A172 (cell line): Measurements from ENCODE around the gene PLOD3. TPM values are rescaled to one million over a fixed set of nuclear protein-coding genes. Genes with fewer than 3 reads are reported as not detected.

Source experiments
- DNase-seq: peaks from one replicate; pipeline ENCODE4 v3.0.0-alpha.2; 2015; ENCODE audit warnings: low spot score
- total RNA-seq: library from RNA; depleted of rRNA; stranded (reverse); fragments of >200 nt; shearing (Covaris generic); gene quantifications from 2 replicates; pipeline ENCODE4 v1.2.3, GENCODE V29; 2014

PLOD3 gene
- total RNA-seq, 1 experiment from 2014 or later, result 105 TPM

DNA sequence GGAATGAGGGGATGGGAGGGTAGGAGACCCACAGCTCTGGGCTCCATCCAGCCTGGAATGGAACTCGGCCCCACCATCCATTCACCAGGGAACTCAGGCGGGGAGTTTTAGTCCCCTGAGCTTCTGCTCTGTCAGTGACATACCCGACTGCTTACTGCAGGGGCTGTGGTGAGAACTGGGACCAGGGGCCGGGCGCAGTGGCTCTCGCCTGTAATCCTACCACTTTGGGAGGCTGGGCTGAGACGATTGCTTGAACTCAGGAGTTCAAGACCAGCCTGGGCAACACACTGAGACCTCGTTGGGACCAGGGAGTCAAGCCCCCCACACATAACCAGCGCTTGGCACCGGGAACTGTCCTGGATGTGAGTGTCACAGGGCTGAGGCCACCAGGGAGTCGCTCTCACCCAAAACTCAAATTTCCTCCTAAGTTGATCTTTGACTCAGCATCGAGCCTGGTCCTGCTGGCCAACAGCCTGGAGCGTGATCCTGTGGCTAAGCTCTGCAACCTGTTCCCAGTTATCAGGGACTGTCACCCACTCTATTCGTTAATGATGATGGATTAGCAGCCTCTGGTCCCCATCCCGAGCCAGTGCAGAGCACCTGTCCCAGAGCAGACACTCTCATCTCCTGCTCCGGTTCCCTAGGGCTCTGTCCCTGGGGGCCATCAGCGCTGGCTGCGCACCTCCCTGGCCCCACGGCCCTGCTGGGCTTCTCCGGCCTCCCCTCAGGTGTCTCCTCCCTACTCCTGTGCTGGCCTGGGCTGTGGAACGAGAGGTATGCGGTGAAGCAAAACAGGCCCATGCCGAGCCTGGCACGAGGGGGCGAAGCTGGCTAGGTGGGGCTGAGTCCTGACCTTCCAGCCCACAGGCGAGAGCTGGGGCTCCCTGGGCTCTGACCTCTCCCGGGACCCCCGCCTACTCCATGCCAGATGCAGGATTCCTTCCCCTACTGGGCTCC lies 21.1 kb upstream of the PLOD3 start:
- no peak for DNase-seq

DNA sequence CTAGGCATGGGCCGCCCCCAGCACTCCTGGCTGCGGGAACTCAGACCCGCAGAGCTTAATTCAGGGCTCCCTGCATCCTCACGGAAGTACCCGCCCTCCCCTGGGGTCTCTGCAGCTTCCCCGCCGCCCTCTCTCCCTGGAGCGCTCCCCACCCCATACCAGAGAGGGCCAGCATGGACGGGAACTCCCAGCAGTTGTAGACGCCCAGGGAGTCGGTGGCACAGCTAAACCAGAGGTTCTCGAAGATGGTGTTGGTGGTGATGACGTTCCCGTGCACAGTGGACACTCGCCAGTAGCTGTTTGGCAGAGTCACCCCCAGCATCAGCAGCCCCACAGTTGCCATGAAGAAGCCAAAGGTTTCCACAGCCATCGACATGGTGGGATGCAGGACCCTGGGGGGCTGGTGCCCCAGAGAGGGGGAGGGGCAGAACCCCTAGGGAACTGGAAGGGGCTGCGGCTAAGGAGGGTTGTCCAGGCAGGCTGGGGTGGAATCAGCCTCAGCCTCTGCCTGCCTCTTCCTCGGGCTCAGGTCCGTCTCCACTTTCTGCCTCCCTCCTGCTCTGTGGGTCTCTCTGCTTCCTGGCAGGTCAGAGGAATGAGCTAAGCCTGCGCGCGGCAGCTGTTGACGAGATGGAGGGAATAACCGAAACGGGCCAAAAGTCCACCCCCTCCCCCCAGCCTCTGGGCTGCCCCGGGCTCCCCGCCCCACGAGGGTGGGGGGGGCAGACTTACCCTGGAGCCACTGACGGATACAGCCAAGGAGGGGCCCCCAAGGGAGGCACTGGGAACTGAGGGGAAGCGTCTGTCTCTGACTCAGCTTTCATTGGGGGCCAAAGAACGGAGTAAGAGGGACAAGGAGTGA lies 20.1 kb upstream of the PLOD3 start, which contains the start of gene CLDN15:
Gene CLDN15 (minus strand): TSS at position 597 of the 862 bp plus-strand sequence. CDS start 221 bp downstream, at position 376.
- DNase-seq, result no peak

- no peak for DNase-seq
These were observed 19.0 kb upstream of the PLOD3 start for GRCh38 chr7:101236292-101236835.

DNA sequence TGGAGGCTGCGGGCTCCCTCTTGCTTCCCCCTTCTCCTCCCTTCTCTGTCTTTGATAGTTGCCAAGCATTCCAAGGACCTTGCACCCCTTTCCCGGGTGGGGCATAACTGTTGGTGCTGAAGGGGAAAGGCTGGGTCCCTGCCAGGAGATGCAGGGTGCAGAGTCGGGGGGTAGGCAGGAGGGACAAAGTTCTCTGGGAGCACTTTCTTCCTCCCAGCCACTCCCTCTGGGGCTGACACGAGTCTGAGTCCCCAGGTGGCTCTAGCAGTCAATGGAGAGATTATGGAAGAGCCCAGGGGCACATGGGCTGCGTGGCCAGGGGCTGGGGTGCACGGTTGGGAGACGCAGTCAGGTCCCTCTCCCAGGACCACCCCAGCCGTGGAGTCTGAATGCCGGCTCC lies 18.1 kb upstream of the PLOD3 start:
- DNase-seq, result no peak

- DNase-seq, result no peak
These were observed 17.7 kb upstream of the PLOD3 start for GRCh38 chr7:101235050-101235449.

DNA sequence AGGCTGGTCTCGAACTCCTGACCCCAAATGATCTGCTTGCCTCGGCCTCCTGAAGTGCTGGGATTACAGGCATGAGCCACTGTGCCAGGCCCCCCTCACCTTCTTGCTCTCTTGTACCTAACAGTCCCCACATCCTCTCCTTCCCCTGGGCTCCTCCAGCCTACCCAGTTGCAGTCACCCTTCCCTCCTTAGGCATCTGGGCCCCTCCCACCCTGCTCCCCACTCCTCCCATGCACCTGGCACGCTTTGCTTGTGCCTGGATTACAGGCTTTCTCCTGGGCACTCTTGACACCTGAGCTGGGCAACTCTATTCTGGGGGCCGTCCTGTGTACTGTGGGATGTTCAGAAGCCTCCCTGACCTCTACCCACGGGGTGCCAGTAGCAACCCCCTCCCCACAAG lies 17.3 kb upstream of the PLOD3 start:
- DNase-seq, result no peak

GRCh38 chr7:101233907-101234547 lies 16.6 kb upstream of the PLOD3 start:
- DNase-seq, result no peak

GRCh38 chr7:101232141-101232850 lies 14.9 kb upstream of the PLOD3 start:
- DNase-seq, result no peak

- no peak for DNase-seq
These were observed 14.3 kb upstream of the PLOD3 start for GRCh38 chr7:101231644-101232043.

DNA sequence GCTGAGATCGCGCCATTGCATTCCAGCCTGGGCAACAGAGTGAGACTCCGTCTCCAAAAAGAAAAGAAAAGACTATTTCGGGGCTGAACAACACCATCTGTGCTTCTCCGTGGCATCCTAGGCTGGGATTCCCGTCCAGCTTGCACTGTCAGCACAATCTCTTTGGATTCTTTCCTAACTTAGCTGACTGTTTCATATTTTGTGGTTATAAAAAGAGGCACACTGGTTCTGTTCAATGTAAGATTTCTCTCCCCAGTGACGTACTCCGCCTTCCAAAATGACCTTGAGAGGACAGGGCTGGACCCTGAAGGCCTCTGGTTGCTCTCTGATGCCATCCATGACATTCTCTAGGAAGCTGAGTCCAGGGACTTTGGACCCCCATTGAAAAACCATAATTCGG lies 9.3 kb upstream of the PLOD3 start:
- DNase-seq, result no peak

- DNase-seq, result no peak
These were observed 8.3 kb upstream of the PLOD3 start for GRCh38 chr7:101225650-101226049.

GRCh38 chr7:101223528-101223927 lies 6.1 kb upstream of the PLOD3 start:
- no peak for DNase-seq

DNA sequence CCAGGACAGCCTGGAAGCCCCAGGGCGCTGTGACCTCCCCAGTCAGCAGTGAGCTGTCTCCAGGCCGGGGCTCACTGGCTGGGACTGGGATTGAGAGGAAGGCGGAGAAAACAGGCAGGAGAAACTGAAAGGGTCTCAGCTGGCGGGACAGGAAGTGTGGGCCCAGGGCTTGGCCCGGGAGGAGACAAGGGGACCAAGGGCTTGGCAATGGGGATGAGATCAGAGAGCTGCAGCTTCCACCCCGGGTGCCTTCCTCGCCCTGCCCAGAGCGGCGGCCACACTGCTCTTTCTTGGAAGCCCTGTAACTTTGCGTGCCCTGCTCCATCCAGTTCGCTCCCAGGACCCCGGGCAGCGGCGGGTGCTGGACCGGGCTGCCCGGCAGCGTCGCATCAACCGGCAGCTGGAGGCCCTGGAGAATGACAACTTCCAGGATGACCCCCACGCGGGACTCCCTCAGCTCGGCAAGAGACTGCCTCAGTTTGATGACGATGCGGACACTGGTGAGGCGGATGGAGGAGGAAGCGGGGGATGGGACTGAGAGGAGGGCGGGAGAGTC lies 5.0 kb upstream of the PLOD3 start:
- no peak for DNase-seq

GRCh38 chr7:101220295-101220694 lies 2.9 kb upstream of the PLOD3 start:
- no peak for DNase-seq

DNA sequence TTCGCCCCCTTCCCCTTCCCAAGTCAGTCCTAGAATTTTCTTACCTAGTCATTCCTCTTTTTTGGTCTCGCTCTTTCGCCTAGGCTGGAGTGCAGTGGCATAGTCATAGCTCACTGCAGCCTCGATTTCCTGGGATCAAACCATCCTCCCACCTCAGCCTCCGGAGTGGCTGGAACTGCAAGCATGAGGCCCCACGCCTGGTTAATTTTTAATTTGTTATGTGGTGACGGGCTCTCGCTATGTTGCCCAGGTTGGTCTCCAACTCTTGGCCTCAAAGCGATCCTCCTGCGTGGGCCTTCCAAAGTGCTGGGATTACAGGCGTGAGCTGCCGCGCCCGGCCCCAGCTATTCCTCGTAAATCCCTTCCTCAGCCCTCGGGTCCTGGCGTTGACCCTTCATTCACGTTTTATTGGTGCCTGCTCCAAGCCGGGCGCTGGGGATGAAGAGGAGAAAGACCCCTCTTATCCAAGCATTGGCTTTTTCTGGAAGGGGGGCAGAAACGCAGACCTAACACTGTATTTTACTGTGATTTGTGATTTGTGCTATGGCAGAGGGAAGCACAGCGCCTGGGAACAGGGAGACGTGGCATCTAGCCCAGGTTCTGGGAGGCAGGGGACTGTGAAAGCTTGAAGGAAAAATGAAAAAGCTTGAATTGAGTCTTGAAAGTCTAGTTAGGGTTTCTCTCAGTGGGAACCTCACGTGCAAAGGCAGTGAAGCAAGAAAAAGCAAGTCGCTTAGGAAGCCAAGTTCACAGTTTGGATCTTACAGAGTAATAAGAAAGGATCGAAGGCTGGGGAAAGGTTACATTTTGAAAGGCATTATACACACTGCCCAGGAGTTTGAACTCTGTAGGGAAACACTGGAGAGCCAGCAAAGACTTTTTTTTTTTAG lies 1.1 kb upstream of the PLOD3 start:
- DNase-seq, result no peak

DNA sequence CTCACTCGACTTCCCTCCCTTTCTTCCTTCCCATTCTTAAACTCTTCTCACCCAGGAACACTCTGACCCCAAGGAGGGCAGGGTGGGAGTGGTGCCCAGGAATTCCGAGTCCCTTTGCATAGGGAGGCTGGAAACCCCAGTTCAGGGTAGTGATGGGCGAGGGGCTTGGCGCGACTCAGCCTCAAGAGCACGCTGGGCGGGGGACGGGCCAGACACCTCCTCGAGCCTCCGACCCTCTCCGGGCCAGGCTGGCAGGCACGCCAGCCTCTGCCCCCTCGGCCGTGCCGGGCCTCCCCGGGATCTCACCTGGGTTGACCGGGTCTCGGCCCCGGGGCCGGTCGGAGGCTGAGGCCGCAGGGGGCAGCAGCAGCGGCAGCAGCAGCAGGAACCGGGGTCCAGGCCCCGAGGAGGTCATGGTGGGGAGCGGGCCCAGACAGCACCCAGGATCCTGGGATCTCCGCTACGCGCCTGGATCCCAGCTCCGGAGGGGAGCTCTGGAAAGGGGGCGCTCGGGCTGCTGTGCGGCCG lies 457 bp downstream of the PLOD3 start:
- no peak for DNase-seq

GRCh38 chr7:101216001-101216859 lies 1.2 kb downstream of the PLOD3 start:
- DNase-seq, result peak; percentile 34

DNA sequence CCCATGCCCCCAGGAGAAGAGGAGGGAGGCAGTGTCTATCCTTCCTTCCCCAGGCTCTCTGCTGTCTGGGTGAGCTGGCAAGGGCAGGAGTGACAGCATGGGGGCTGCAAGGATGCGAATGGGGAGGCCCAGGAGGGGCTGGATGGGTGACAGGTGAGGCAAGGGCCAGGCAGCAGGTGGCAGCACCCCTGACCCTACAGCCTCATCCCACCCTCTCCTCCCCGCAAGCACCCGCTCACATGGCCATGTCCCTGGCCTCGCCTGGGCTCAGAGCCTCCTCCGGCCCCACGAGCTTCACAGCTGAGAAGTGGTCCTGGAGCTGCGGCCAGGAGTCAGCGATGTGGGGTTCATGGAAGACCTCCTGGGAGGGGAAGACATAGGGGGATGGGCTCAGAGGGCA lies 5.4 kb downstream of the PLOD3 start:
- DNase-seq, result no peak

DNA sequence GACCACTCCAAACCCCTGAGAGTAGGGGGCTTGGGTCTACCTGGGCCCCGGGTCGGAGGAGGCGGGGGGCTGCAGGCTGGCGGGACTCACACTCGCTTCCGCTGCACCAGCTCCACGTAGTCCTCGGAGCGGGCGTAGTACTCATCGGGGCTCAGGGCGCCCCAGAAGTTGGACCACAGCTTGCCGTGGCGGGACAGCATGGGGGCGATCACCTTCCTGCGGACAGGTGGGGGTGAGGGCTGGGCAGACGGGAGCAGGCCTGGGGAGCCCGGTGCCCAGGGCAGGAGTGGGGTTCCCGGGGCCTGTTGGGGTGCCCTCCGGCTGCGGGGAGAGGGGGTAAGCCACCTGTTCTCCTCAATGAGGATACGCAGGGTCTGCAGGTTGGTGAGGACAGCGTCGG lies 5.9 kb downstream of the PLOD3 start:
- no peak for DNase-seq
